ENCODE data around the gene SPRR5.

GRCh38 chr1:152906023-152906565 lies 40.9 kb upstream of the SPRR5 start:
- TF ChIP-seq POLR2A (IDR thresholded peaks at IDR 0.05) = no peak
- no peak for TF ChIP-seq CTCF (IDR thresholded peaks at IDR 0.05)
- TF ChIP-seq EP300 (IDR thresholded peaks at IDR 0.05) = no peak
- no peak for TF ChIP-seq POLR2AphosphoS5 (IDR thresholded peaks at IDR 0.05)
